GM21576 (cell line): ENCODE measurements around the gene CDK6.
A peak's percentile ranks its signal among the peaks of the same experiment; 100 is the strongest.
"Not testable (repeated sequence)": the region's sequence is repeated elsewhere in the genome, so short reads cannot be mapped to it uniquely, and the experiment has no call there.

Experiments
- ATAC-seq: cut with Tn5 transposase; IDR thresholded peaks from one replicate; pipeline ENCODE4 v1.9.1; 2021; ENCODE audit warnings: mild to moderate bottlenecking, moderate library complexity; ENCODE audit not compliant: unreplicated experiment

CDK6 gene

DNA sequence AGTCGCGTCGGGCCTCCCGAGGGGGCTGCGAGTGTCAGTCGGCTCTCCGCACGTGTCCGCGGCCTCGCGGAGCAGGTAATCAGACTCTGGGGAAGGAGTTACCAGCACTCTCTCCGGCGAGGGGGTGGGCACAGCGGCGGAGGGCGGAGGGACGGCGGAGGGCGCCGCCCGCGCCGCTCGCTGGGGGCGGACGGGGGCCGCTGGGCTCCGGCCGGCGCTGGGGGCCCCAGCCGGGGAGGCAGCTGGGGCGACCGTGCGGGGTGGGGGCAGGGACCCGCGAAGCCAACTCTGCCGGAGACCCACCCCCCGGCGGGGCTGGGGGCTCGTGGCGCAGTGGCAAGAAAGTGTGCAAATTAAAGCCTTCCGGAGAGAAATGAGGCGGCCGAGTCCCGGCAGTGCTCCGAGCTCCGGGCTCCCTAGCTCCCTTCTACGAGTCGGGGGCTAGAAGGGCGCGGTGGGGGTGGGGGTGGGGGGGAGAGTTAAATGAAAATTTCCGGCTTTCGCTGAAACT is at the start of gene CDK6:
Gene CDK6 (minus strand): TSS at position 85 of the 511 bp plus-strand sequence. CDS start 3,250 bp downstream, outside the sequence.
- ATAC-seq = peak; percentile 25

DNA sequence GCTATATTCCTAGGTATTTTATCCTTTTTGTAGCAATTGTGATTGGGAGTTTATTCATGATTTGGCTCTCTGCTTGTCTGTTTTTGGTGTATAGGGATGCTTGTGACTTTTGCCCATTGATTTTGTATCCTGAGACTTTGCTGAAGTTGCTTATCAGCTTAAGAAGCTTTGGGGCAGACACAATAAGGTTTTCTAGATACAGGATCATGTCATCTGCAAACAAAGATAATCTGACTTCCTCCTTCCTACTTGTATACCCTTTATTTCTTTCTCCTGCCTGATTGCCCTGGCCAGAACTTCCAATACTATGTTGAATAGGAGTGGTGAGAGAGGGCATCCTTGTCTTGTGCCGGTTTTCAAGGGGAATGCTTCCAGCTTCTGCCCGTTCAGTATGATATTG is 49.7 kb upstream of the CDK6 start:
- ATAC-seq = not testable (repeated sequence)

DNA sequence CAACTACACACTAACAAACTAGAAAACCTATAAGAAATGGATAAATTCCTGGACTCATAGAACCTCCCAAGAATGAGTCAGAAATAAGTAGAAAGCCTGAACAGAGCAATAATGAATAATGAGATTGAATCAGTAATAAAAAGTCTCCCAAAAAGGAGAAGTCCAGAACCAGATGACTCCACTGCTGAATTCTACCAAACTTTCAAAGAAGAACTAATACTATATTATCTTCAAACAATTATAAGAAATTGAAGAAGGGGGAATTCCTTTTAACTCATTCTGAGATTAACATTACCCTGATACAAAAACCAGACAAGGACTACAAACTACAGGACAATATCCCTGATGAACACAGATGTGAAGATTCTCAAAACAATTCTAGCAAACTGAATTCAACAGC is 47.8 kb upstream of the CDK6 start:
- no peak for ATAC-seq

DNA sequence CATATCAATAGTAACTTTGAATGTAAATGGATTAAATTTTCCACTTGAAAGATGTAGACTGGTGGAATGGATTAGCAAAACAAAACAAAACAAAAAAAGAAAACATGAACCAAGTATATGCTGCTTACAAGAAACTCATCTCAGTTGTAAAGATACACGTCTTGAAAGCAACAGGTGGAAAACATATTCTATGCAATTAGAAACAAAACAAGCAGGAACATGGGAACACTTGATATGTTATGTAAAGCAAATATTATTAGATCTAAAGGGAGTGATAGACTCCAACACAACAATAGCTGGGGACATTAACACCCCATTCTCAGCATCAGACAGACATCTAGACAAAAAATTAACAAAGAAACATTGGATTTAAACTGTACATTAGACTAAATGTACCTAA is 46.4 kb upstream of the CDK6 start:
- ATAC-seq = no peak

DNA sequence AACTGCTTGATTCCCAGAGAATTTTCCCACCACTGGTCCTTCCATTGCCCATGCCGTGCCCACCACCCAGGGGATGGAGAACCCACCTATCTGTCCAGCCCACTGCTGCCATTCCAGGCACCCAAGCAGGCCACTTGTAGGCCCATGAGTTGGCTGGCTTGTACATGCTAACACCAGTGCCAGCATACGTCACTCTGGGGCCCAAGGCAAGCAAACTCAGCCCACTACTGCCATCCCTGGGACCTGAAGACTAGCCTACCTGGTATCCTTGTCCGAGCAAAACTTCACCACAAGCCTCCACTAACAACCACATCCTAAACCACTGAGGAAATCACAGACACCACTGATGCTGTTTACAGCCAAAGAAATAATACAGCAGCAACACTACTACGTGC is 44.7 kb upstream of the CDK6 start:
- ATAC-seq = no peak

DNA sequence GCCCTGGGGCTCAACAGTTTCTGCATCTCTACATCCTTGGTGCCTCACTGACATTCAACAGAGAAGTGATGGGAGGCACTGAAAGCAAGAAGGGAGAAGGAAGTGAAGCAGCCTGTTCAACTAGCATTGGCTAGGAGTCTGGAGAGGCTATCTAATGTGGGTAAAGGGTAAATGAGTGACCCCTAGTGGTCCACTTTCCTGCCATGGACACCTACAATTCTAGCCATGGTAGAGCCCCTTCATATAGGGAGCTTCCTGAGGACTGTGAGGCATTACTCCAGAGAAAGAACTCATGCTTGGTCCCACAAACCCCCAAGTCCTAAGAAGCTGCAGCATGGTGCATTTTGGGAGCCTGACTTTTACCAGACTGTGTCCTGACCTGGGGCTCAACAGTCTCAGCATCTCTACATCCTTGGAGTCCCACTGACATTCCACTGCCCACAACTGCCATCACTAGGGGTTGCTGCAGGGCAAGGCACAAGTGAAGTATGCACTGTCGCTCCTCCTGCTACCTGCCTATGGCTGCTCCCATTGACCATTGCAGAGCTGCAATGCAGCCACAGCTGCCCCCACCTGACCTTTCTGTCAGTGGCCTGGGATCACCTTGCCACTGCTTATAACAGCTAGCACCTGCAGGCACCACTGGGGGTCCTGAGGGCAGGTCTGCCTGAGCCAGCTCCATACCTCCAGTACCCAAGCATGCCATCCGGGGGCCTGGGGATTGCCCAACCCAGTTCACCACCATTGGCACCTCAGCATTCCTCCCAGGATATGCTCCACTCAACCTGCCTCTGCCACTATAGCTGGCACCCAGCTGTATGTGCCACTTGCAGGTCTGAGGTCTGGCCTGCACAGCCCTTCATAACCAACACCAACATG is 44.1 kb upstream of the CDK6 start:
- no peak for ATAC-seq

DNA sequence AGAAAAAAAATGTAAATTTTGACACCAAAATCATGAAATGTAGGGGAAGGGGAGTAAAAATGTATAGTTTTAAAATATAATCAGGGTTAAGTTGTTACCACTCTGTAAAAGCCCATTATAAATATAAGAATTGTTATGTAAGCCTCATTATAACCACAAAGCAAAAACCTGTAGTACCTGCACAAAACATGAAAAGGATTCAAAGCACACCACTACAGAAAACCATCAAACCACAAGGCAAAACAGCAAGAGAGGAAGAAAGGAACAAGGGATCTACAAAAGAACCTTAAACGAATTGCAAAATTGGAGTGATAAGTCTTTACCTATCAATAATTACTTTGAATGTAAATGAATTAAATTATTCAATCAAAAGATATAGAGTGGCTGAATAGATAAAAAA is 41.0 kb upstream of the CDK6 start:
- ATAC-seq = no peak

DNA sequence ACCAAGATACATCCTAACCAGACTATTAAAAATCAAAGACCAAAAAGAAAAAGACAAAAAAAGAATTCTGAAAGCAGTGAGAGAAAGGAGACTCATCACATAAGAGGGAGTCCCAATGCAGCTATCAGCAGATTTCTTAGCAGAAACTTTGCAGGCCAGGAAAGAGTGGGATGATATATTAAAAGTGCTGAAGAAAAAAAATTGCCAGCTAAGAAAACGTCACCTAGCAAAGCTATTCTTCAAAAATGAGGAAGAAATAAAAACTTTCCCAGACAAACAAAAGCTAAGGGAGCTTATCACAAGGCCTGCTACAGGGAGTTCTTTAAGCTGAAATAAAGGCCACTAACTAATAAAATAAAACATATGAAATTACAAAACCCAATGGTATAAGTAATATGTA is 40.5 kb upstream of the CDK6 start:
- no peak for ATAC-seq

DNA sequence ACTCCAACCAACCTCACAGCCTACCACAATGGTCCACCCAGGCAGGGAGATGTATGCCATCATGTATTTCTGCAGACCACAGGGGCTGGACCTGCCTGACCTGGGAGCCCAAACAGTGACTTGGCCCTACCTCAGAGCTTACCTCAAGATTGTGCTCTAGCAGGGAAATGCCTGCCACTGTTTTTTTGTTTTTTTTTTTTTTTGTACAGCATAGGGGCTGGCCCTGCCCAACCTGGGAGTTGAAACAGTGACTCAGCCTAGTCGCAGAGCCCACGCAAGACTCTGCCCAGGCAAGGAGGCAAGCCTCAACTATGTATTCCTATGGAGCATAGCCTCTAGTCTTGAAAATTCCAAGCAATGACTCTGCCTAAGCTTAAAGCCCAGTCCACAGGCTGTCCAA is 39.3 kb upstream of the CDK6 start:
- peak; percentile 48 for ATAC-seq

DNA sequence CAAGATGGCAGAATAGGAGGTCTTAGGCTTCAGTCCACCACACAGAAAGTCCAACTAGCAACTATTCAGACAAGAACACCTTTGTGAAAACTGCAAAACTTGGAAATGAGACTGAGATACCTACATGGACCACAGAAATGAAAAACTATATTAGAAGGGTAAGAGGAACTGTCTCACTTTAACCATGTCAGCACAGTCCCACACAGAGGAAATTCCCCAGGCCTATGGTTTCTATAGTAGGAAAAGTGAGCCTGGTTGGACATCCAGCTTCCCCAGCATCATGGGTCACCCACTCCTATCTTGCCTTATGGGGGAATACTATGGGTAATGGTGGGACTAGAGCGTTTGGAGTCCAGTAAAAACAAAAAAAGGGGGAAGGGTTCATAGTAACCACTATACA is 38.8 kb upstream of the CDK6 start:
- ATAC-seq = no peak

DNA sequence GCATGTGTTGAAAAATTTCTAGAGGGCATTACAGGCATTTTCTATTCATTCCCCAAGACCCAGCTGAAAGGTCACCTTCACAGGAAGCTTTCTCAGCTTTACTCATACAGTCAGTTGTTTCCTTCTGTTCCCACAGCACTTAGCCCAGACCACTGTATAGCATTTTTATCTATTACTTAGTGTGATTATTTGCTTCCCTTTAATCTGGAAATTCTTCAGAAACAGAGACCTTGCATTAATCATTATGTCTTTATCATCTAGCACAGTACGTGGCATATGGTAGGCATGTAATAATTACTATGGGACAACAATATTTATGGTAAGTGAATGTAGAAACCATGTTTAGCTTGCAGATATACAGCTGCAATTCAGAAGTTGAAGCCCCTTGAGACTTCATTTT is 38.2 kb upstream of the CDK6 start:
- ATAC-seq = no peak

DNA sequence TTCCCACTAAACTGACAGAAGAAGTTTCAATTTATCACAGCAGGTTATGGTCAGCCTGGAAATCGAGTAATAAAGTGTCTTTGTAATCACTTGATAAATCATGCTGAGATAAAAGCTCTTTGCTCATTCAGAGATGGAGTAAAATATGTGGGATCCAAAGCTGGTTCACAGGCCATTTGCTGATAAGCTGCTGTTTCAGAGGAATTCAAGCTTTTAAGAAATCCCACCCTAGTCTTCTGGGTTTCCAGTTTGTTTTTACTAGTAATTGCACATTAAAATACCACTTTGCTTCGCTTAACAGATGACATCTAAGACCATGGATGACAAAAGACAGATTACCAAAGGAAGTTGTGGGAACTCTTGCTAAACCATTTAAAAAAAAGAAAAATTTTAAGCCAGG is 37.4 kb upstream of the CDK6 start:
- no peak for ATAC-seq

DNA sequence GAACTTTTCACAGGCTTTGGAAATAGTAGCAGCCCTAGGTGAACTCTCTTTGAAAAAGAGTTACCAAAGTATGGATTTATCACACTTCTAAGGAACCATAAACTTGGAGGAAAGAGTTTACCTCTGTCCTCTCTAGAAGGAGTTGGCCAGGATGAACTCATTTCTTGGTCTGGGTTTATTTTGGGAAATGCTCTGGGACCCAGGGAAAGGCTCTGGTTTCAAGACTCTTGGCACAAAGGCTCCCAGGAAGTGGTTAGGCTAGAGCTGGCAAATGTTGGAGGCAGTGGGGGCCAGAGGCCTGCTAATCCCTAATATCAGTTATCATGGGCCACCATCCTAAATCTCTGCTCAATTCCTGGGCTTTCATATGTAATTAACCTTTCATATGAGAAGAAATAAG is 36.3 kb upstream of the CDK6 start:
- ATAC-seq = no peak

DNA sequence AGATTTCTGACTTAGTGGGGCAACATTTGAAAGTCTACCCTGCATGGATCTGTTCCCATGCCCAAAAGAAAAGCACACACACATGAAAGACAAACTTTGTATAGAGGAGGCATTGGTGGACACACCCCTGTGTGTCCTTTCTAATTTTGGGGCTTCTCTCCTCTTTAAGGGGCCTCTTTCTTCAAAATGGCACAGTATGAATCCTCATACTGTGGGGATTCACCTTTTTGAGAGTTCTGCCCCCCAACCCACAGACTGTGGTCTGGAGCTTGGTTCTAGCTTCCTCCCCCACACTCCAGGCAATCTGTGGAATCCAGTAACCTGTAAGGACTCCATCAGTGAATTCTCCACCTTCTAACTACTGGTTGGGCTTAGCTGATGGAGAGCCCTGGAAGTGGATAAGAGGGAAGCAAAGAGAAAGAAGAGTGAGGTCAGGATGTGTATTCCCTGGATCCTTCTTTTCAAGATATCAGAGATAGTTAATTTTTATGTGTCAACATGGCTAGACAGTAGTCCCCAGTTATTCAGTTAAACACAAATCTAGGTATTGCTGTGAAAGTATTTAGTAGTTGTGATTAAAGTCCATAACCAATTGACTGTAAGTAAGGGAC is 32.4 kb upstream of the CDK6 start:
- ATAC-seq = no peak

DNA sequence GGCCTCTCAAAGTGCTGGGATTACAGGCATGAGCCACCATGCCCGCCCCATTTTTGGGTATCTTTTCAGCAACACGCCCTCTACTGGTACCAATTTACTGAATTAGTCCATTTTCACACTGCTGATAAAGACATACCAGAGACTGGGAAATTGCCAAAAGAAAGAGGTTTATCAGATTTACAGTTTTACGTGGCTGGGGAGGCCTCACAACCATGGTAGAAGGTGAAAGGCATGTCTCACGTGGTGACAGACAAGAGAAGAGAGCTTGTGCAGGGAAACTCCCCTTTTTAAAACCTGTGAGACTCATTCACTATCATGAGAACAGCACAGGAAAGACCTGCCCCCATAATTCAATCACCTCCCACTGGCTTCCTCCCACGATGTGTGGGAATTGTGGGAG is 27.8 kb upstream of the CDK6 start:
- ATAC-seq = not testable (repeated sequence)

DNA sequence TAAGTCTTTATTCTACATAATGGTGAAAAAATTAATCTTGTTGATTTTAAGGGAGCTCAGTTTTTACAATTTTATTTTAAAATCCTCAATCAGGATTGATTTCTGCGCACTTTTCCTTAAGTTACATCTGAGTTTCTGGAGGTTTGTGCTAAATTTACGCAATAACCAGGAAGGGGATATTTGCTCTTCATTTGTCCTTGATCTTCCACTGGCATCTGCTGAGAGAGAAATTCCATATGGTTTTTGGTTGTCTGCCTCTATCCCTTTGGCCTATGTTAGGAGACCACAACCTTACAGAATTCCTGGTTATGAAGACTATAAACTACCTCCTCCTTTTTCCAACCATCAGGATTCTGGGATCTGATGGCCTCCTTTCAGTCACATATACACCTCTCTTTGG is 20.1 kb upstream of the CDK6 start:
- no peak for ATAC-seq

DNA sequence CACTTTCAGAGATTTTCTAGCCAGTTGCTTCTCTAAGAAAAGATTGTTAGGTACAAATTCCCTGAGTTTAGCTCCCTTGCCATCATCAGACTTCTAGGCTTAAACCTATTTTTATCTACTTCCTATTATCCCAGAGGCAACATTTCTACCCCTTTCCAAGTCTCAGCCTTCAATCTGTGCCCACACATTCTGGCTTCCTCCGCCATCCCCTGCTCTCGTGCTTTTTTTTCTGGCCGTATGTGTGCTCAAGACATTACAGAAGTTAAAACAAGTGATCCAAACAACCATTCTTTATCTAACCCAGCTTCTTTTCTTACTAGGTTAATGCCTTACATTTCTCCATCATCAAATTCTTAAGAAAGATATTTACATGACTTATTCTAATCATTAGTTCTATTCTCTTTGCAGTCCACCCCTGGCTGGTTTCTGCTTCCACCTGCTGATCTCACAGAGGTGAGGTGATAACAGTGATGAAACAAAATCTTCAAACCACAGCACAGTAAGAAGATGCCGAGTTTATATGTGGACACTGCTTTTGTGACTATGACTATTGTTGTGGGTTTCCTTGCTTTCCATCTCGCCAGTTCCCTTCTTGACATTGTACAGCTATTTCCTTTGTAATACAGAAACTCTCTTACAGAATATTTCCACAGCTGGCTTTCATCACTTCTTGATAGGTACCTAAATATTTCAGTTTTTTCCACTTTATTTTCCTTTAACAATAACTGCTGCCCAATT is 18.3 kb upstream of the CDK6 start:
- ATAC-seq = no peak

DNA sequence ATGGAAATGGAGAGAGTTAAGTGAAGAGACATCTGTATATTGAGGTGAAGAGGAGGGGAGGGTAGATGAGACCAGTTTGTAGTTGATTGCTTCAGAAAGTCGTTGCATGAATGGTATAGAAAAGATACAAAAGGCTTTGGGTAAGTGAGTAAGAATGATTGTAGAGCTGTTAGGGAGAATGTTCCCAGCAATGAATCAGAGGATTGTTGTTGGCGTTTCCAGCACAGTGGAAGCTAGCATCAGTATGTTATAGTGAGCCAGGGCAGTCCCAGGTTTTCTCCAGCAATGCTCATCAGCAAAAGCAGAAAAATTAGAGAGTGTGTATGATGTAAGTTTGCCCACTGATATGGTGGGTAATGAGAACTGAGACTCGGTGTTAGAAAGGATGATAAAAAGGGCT is 15.4 kb upstream of the CDK6 start:
- ATAC-seq = no peak

DNA sequence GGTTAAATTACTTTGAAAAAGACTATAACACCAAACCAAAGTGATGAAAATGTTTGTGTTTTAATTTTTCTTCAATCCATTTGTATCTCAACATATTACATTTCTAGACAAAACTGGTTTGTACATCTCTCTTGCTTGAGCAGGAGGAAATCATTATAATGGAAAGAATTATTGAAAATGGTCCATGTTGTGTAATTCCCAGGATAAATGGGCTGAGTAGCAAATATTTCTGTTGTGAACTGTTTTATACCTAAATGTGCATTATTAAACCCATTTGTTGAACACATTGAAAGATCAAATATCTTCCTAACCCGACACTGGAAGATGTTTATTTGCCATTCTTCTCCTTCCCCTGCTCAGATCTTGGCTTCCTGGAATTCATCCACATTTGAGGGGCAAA is 14.1 kb upstream of the CDK6 start:
- no peak for ATAC-seq

DNA sequence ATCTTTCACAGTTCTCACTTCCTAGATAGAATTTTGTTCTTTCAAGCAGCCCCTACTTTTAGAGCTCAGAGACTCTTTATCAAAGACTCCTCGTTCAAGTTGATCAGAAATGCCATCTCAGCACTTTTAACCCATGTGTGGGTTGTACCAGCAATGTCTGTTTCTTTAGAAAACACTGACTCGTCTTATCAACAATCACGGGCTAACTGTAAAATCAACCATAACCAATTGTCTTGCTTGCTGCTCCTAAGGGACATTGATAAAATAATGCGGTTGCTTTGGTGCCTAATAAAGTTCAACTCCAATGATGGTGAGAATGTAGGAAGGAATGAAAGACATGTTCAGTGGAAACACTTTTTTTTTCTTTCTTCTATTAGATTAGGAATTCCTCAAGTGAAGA is 12.9 kb upstream of the CDK6 start:
- no peak for ATAC-seq

DNA sequence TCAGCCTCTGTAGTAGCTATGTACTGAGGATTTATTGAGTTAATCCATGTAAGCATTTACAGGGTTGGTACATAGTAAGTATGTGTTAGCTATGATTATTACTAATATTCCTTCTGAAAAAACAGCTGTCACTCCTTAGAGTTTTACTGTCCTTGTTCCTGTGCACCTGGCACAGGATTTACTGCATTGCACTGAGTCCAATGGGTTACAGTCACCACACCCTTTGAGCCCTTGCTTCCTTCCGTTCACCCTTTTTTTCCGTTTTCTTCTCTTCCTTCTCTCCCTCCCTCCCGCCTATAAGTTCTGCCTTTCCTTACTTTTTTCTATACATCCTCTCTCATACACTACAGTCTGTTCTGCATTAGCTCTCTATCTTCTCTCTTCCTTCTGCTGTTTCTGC is 12.5 kb upstream of the CDK6 start:
- no peak for ATAC-seq

DNA sequence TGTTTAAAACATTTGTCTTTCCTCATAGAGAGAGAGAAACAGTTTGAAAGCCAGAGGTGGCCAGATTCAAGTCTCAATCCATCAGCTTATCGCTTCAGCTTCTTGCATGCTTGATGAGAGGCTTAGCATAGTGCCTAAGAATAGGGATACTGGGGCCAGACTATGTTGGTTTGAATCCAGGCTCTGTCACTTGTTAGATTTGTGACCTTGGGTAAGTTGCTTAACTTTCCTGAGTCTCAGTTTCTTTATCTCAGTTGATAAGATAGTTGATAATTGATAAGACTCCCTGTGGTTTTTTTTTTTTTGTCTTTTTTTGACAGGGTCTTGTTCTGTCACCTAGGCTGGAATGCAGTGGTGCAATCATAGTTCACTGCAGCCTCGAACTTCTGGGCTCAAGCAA is 12.1 kb upstream of the CDK6 start:
- no peak for ATAC-seq
